GM12873 (cell line): Measurements from ENCODE around the gene DYNLT2.

Experiments used
- CTCF ChIP-seq: IDR thresholded peaks from 2 replicates; pipeline ENCODE4 v1.5.1; 2012; ENCODE audit warnings: low read depth, mild to moderate bottlenecking, moderate library complexity, low read length, control low read depth; ENCODE audit not compliant: insufficient read depth; ENCODE audit errors: missing control alignments

Gene DYNLT2

GRCh38 chr6:169788809-169789145, 37.4 kb upstream of the DYNLT2 start:
- no peak for TF ChIP-seq CTCF

GRCh38 chr6:169787797-169788196, 36.4 kb upstream of the DYNLT2 start:
- no peak for TF ChIP-seq CTCF

GRCh38 chr6:169786349-169786748, 35.0 kb upstream of the DYNLT2 start:
- no peak for TF ChIP-seq CTCF

- TF ChIP-seq CTCF, result no peak
These were observed 34.2 kb upstream of the DYNLT2 start for GRCh38 chr6:169785566-169785965.

- TF ChIP-seq CTCF, result no peak
These were observed 33.5 kb upstream of the DYNLT2 start for GRCh38 chr6:169784821-169785340.

- TF ChIP-seq CTCF, result no peak
These were observed 32.8 kb upstream of the DYNLT2 start for GRCh38 chr6:169783971-169784820.

GRCh38 chr6:169783401-169783800, 32.0 kb upstream of the DYNLT2 start:
- no peak for TF ChIP-seq CTCF
